Gastrocnemius medialis (tissue), 4 donors: ENCODE measurements around the gene POU5F2. TPM values are rescaled to one million over a fixed set of nuclear protein-coding genes. Genes with fewer than 3 reads are reported as not detected.

Source experiments
- ATAC-seq, 2 donors: fragments of 150-250 bp; one replicate each; pipeline ENCODE4 v1.9.1; 2016
- DNase-seq, 2 donors: peaks; one replicate each; pipeline ENCODE4 v3.0.0-alpha.2; 2019
- H3K27ac ChIP-seq, 4 donors: fragments of 200-600 bp; sonication (generic); 1 replicate in 1 of 4; 2 replicates in 3 of 4; pipeline ENCODE4 v1.5.1; 2016 to 2018; ENCODE audit warnings: mild to moderate bottlenecking in 2 of 4, moderate library complexity in 1 of 4
- H3K27me3 ChIP-seq, 3 donors: fragments of 200-600 bp; sonication (generic) in 2 of 3; 1 replicate in 1 of 3; 2 replicates in 2 of 3; pipeline versions ENCODE4 v1.5.1 to v1.6.0; 2016 to 2019; ENCODE audit warnings: mild to moderate bottlenecking in 1 of 3, moderate library complexity in 1 of 3
- H3K36me3 ChIP-seq, 2 donors: fragments of 200-600 bp; sonication (generic) in 1 of 2; one replicate each; pipeline ENCODE4 v1.5.1; 2017 to 2018
- H3K4me1 ChIP-seq, 2 donors: fragments of 200-600 bp; sonication (generic) in 1 of 2; one replicate each; pipeline ENCODE4 v1.5.1; 2016 to 2017; ENCODE audit warnings: mild to moderate bottlenecking in 2 of 2
- H3K4me3 ChIP-seq, 4 donors: fragments of 200-600 bp; sonication (generic) in 3 of 4; 1 replicate in 1 of 4; 2 replicates in 3 of 4; pipeline ENCODE4 v1.5.1; 2016 to 2019; ENCODE audit warnings: mild to moderate bottlenecking in 2 of 4
- H3K9me3 ChIP-seq, 3 donors: fragments of 200-600 bp; sonication (generic) in 2 of 3; 1 replicate in 1 of 3; 2 replicates in 2 of 3; pipeline ENCODE4 v1.5.1; 2016 to 2019
- POLR2A ChIP-seq, 2 donors: fragments of 450-650 bp; IDR thresholded peaks; one replicate each; pipeline ENCODE4 v1.6.1; 2017; ENCODE audit warnings: antibody characterized with exemption in 2 of 2, mild to moderate bottlenecking in 2 of 2, moderate library complexity in 2 of 2
- in situ Hi-C, 4 donors: fragments of 200-750 bp; cut with MboI; loops; one replicate each; pipeline versions ENCODE4 v1.15.0 to v1.8.0; 2017; ENCODE audit warnings: low sequenced_read_pairs in 4 of 4
- intact Hi-C: fragments of 100-400 bp; cut with DNase I; formaldehyde crosslinking; loops from one replicate; pipeline ENCODE4 v1.15.1; 2023; ENCODE audit warnings: low total_unique reads
- total RNA-seq, 4 donors: library from RNA; depleted of rRNA; stranded (reverse); fragments of >200 nt; gene quantifications; one replicate each; pipeline versions ENCODE4 v1.1.0 to v1.2.3, GENCODE V29; 2016
- TF ChIP-seq, protein P1 (sequence below), 5 experiments: fragments of 450-650 bp in 3 of 5; fragments of 200-600 bp in 2 of 5; sonication (generic) in 2 of 5; IDR thresholded peaks in 4 of 5; conservative IDR thresholded peaks in 1 of 5; 1 replicate in 4 of 5; 2 replicates in 1 of 5; pipeline ENCODE4 v1.5.1; 2016 to 2019; ENCODE audit warnings: antibody characterized with exemption in 5 of 5, mild to moderate bottlenecking in 3 of 5, moderate library complexity in 3 of 5

The POU5F2 gene
- total RNA-seq, 4 donors from 2014 or later, result 0.02 to 1.8 (median 0.03) TPM

DNA sequence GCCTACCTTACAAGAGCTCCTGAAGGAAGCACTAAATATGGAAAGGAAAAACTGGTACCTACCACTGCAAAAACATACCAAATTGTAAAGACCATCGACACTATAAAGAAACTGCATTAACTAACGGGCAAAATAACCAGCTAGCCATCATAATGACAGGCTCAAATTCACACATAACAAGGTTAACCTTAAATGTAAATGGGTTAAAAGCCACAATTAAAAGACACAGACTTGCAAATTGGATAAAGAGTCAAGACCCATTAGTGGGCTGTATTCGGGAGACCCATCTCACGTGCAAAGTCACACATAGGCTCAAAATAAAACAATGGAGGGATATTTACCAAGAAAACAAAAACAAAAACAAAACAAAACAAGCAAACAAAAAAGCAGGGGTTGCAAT, 49.4 kb downstream of the POU5F2 start:
- H3K27me3 ChIP-seq, result no peaks in the 10 kb centered on the region
- H3K27ac ChIP-seq, result no peak overlapping the region
- DNase-seq (no peak), ATAC-seq (no peak)
- in situ Hi-C loops (no loop called here), intact Hi-C loops (no loop called here)
- TF ChIP-seq, protein P1, sequence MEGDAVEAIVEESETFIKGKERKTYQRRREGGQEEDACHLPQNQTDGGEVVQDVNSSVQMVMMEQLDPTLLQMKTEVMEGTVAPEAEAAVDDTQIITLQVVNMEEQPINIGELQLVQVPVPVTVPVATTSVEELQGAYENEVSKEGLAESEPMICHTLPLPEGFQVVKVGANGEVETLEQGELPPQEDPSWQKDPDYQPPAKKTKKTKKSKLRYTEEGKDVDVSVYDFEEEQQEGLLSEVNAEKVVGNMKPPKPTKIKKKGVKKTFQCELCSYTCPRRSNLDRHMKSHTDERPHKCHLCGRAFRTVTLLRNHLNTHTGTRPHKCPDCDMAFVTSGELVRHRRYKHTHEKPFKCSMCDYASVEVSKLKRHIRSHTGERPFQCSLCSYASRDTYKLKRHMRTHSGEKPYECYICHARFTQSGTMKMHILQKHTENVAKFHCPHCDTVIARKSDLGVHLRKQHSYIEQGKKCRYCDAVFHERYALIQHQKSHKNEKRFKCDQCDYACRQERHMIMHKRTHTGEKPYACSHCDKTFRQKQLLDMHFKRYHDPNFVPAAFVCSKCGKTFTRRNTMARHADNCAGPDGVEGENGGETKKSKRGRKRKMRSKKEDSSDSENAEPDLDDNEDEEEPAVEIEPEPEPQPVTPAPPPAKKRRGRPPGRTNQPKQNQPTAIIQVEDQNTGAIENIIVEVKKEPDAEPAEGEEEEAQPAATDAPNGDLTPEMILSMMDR (IDR thresholded peaks at IDR 0.05 in 4 of 5, conservative IDR thresholded peaks at IDR 0.05 in 1 of 5), result no peak
- TF ChIP-seq POLR2A (IDR thresholded peaks at IDR 0.05), result no peak
- no peaks in the 10 kb centered on the region for H3K4me1 ChIP-seq
- H3K9me3 ChIP-seq, result no peaks in the 10 kb centered on the region
- no peaks in the 10 kb centered on the region for H3K36me3 ChIP-seq
- no peak overlapping the region for H3K4me3 ChIP-seq

Other genes starting within 250 kb of the POU5F2 start
- gene NR2F1-AS1, start 160.4 kb downstream of the POU5F2 start, total RNA-seq, result under 1 TPM in 2 of 4 donors, not detected in 2; 0.13 to 0.85 TPM
- under 1 TPM in 2 of 4 donors, not detected in 2; 0.36 to 0.55 TPM for gene NR2F1, start 158.4 kb downstream of the POU5F2 start, total RNA-seq